ENCODE results near the gene ZNF574.
A peak's percentile ranks its signal among the peaks of the same experiment; 100 is the strongest.

The ZNF574 gene

DNA sequence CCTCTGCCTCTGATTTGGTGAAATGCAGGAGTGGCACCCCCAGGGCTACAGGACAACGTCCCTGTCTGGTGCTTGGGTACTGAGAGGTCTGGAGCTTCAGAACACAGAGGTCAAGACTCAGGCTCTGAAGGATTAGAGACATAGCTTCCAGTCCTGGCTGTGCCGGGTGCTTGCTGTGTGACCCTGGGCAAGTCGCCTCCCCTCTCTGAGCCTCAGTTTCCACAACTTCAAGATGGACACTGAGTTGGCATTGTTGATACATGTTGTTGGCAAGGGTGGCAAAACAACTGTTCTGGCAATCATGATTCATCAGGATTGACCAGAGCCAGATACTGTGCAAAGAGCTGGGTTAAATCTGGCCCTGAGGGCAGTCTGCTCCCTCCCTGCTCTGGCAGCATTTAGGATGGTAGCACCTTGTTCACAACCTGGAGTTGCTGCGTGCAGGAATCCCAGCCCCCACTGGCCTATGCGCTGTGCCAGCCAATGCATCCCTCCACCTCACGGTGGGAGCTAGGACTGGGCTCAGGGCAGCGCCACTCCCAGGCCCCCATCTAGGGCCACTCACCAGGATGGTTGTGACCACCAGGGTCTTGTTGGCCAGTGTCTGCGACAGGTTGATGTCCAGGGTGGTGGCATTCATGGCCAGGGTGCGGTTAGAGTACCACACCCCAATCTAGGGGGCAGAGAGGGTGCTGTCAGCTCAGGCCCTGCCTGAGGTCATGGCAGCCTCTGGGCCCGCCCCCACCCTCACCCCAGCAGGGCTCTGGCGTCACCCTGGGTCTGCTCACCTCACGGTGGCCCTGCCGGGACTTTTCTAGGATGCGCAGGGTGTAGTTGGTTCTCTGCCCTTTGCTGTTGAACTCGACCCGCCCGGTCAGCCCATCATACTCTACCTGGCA lies 22.7 kb upstream of the ZNF574 start:
- DNase-seq (ENCODE audit: low read depth in 2 of 3, low spot score in 2 of 3): no peak

DNA sequence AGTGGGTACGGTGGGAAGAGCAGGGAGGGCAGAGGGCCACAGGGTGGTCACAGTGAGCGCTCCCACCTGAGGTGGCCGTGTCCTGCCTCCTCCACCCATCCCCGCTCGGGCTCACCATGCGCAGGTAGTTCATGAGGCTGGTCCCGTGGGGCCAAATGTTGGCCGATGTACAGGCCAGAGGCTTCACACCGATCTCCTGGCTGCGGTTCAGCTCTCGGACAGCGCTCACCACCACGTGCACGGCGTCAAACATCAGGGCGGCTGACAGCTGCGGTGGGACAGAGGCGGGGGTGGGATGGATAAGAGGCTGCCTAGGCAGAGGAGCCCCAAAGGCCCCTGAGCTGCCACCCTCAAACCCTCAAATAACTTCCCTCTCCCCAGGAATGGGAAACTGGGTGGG lies 21.8 kb upstream of the ZNF574 start:
- no peak for DNase-seq (ENCODE audit: low read depth in 2 of 3, low spot score in 2 of 3)

DNA sequence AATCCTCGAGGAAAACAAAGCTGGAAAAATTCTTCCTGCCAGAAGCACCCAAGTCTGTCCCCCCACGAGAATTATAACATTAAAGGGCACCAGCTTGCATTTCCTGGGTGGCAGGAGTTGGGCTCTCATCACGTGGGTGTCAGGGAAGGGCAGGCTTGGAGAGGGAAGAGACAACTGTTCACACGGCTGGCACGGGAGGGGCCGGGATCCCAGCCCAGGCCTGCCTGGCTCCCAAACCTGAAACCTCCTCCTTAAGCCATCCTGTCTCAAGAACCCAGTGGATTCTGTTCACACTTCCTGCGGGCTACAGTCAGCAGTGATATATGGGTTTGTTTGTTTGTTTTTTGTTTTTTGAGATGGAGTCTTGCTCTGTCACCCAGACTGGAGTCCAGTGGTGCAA lies 18.1 kb upstream of the ZNF574 start:
- DNase-seq (ENCODE audit: low read depth in 2 of 3, low spot score in 2 of 3): no peak

DNA sequence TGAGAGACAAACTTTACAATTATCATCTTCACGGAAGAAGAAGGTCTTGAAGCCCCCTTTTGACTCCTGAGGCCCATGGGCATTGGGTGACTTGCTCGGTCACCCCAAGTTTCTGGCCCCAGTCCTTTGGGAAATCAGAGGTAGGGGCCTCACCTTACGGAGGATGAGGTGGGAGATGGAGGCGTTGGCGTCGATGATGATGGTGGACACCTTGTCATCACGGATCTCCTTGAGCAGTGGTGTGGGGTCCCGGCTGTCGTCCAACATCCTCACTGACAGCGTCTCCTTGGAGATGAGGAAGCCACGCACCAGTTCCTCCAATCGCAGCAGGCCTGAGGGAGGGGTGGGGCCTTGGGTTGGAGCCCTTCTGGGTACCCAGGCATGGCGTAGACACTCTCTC lies 16.8 kb upstream of the ZNF574 start:
- DNase-seq (ENCODE audit: low read depth in 2 of 3, low spot score in 2 of 3): no peak

DNA sequence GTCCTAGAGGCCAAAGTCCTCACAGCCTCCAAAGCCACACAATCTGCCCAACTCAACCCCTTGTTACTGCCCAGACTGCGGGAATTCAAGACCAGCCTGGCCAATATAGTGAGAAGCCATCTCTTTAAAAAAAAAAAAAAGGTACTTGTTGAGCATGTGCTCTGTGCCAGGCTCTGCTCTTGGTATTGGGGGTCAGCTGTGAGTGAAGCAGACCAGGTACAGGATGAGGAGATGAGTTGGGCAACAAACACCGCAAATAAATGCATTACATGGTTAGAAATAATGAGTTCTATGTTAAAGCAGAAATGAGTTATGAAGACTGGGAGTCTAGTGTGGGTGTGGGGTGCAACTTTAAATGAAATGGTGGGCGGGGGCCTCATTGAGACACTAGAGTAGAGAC lies 15.8 kb upstream of the ZNF574 start:
- DNase-seq (ENCODE audit: low read depth in 2 of 3, low spot score in 2 of 3): no peak

DNA sequence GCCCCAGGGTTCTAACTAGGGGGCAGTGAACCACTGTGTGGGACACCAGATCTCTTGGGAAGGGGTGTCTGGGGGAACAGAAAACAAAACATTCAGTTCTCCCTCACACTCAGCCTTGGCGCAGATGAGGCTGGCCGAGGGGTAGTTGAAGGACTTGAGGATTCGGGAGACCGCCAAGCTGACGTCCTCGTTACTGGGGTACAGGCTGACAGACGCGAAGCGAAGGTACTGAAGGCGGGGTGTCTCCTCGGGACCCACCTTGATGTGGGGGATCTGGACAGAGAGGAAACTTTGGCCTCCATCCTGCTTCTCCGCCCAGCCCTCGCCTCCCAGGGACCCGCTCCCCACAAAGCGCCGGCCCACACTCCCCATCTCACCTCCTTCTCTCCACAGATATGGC lies 13.6 kb upstream of the ZNF574 start:
- DNase-seq (ENCODE audit: low read depth in 2 of 3, low spot score in 2 of 3): no peak

DNA sequence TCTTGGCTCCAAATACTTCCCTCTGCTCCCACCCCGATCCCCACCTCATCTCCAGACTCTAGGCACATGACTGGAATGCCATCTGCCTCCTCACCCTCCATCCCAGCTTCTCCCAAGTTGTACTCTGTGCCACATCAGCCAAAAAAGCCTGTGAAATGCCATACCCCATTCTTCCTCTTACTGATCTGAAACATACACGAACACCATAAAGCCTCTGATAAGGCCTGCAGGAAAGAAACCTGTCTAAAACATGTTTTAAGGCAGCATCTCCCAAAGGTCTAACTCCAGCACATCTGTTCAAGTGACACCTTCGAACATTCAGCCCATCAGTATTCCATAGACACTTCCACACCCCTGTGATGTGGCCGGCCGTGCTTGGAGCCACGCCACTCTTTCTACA lies 11.5 kb upstream of the ZNF574 start:
- DNase-seq (ENCODE audit: low read depth in 2 of 3, low spot score in 2 of 3): no peak

DNA sequence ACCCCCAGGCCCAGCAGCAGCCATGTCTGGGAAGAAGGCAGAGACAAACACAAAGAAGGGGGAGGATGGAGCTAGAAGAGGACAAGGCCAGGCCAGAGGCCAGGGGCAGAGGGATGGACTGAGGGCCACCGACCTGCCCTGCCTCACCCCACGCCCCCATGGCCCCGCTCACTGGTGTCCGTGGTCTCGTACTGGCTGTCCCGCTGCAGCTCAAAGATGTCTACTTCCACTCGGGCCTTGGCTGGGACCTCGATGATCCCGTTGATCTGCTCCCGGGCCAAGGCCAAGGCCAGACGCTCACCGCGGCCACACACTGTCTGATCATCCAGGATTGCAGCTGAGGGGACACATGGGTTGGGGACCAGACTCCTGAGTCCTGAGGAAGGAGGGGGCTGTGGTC lies 10.9 kb upstream of the ZNF574 start:
- no peak for DNase-seq (ENCODE audit: low read depth in 2 of 3, low spot score in 2 of 3)

DNA sequence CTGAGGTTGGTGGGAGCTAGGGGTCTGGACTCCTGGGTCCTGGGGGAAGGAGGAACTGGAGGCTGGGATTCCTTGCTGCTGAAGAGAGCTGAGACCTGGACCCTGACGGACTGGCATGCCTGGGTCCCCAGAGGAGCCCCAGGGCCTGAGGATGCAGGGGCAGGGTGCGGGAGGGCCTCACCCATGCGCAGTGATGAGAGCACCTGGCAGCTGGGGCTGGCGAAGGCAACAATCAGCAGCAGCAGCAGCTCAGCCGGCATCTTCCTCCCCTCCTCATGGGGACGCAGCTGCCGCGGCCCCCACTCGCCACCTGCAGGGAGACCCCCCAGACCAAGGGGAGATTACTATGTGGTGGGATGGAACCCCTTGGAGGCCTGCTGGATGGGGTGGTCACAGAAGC lies 10.5 kb upstream of the ZNF574 start:
- DNase-seq (ENCODE audit: low read depth in 2 of 3, low spot score in 2 of 3): no peak

DNA sequence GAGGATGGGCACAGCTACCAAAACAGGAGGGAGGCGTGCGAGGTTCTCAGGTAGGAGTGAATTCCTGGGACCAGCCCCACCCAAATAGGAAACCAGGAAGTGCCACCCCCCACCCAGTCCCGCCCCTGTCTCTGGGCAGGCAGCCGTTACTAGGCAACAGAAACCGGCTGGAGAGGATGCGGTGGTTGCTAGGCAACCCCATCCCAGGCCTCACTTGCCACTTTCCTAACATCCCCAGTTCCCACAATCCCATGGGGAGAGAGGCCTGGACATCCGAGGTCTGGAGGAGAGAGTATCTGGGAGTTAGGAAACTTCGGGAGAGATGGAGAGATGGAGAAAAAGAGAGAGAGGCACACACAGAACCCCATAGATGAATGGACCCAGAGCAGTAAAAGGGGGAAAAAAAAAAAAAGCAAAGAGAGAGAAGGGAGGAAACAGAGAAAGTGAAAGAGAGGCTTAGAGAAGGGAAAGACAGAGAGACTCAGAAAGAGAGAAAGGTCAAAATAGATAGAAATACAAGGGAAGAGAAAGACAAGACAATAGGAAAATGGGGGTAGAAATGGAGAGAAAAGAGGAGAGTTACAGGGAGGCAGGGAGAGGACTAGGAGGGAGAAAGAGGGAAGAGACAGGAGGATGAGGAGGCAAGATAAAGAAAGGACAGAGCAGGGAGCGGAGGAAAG lies 9.8 kb upstream of the ZNF574 start:
- no peak for DNase-seq (ENCODE audit: low read depth in 2 of 3, low spot score in 2 of 3)

DNA sequence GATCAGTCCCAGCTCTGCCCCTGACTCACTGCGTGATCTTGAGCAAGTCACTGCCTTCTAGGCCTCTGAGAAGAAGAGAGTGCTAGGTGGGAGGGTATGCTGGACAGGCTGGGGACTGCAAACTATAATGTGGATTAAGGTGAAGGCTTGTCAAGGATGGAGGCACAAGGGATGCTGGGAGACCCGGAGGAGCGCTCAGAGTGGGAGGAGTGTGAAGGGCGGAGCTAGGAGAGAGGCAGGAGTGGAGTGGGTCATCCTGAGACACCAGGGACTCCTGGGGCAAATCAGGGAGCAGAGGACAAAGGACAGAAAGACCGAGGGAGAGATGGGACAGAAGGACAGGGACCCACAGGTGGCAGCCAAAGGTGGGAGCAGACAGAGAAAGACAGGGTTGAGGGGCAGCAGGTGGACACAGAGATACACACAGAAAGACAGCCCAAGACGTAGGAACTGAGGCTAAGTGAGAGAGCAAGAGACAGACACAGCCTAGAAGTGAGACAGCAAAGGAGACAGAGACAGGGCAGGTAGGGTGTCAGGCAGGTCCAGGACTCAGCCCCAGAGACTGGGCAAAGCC lies 8.6 kb upstream of the ZNF574 start:
- DNase-seq (ENCODE audit: low read depth in 2 of 3, low spot score in 2 of 3): no peak

DNA sequence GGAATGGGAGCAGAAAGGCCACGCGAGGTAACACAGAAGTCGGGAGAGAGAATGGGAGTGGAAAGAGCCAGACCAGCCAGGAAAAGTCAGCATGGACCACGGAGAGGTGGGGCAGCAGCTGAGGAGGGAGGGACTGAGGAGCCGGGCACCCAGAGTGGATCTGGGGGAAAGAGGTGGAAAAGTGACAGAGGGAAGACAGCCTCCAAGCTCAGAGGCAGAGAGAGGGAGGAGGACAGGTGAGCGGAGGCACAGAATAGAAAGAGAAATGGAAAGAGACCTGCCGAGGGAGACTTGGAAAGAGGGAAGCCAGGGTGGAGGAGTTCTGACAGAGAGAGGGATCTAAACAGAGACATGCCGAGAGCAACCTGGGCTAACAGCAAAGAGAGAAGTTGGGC lies 7.6 kb upstream of the ZNF574 start:
- DNase-seq (ENCODE audit: low read depth in 2 of 3, low spot score in 2 of 3): no peak

DNA sequence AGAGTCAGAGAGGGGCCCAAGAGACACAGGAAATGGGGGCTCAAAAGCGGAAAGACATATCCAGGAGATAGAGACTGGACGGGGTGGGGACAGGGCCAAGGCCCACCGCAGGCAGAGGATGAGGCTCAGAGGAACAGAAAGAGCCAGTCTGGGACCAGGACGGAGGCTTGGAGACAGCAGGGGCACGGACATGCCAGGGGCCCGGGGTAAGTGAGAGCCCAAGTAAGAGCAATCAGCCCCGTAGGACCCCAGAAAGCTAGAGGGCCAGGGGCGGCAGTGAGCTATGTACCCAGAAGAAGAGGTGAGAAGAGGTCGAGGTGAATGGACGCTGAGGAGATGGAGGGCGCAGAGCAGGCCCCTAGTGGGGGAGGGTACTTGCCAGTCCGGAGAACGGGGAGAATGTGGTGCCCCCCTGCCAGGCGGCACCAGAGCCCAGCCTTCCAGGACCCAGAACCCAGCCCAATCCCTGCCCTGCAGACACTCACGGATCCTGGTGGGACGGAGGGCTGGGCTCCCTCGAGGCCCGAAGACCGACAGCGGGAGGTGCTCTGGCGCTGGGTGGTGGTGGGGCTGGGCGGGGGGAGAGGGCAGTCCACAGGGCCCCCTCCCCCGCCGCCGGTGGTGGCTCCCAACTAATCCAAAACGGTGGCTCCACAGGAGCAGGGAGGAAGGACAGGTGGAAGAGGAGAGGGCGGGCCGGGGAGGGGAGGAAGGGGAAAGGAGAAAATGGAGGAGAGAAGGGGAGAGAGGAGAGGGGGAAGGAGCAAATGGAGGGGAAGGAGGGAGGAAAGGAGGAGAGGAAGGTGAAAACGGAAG lies 7.0 kb upstream of the ZNF574 start:
- DNase-seq (ENCODE audit: low read depth in 2 of 3, low spot score in 2 of 3): no peak

DNA sequence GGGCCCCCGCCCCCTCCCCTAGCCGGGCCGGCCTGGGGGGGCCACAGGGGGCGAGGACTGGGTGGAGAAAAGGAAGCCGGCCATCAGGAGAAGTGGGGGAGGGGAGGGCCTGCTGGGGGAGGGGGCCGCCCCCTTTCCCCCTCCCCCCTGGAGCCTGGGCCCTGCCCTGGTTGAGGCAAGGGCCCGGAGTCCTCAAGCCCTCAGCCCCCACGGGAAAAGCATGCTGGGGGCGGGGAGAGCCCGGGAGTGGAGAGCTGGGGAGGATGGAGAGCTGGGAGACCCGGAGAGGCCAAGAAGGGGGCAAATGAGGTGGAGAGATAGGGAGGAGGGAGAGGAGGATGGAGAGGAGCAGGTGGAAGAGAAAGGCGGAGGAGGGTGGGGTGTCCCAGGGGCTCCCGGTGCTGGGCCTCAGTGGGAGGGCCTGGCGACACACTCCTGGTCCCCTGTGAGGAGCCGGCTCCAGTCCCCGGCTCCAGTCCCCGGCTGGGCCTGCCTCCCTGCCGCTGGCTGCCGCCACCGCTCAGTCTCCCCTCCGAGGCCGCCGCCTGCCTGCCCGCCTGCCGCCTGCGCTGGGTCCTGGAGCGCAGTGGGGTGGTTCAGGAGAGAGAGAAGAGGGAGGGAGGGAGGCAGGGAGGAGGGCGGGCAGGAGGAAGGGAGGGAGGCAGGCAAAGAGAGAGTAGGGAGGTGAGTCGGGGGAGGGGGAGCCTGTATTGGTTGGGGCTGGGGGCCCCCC lies 6.2 kb upstream of the ZNF574 start, which contains the start of gene GRIK5:
Gene GRIK5, minus strand, starts transcription at position 588 of the 733 bp plus-strand sequence. CDS start 4,436 bp downstream, outside the sequence.
- DNase-seq (ENCODE audit: low read depth in 2 of 3, low spot score in 2 of 3): no peak

DNA sequence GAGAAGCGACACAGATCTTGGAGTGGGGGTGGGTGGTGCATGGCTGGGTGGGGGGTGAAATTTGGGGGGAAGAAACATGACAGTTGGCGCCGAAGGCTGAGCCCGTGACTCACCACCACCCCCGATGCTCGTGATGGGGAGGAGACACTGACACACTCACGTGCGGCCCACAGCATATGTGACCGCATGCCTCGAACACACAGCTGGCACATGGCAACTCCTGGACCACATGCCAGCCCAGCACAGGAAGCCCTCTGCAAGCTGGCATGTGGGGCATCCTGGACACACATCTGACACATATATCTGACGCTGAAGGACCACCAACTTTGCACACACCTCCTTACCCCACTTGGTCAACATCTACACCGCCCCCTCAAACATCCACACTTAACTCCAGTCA lies 4.7 kb upstream of the ZNF574 start:
- DNase-seq (ENCODE audit: low read depth in 2 of 3, low spot score in 2 of 3): no peak

DNA sequence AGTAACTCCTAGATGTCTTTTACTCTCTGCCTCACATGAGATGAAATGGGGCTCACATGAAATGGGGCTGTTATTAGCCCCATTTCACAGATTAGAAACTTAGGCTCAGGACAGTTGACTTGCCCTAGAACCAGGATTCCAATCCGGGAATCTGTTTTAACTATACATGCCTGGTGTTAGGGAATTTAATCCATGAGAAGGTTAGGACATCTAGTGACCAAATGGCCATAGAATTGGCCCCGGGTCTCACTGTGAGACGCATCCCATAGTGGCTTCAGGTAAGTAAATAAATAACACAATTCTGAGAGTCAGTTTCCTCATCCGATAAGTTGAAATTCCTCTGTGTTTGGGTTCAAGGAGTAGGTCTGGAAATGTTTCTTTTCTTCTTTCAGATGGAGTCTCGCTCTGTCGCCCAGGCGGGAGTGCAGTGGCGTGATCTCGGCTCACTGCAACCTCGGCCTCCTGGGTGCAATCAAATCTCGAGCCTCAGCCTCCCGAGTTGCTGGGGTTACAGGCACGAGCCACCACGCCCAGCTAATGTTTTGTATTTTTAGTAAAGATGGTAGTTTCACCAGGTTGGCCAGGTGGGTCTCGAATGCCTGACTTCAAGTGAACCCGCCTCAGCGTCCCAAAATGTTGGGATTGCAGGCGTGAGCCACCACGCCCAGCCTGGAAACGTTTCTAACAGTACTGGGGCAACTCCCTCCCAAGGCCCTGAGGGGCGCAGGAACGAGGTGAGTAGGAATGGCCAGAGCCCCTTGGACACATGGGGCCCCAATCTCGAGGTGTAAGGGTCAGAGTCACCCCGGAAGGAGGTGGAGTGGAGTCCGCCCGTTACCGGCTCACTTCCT lies 1.2 kb upstream of the ZNF574 start:
- peak in 1 of 3 experiments; percentile 18 for DNase-seq (ENCODE audit: low read depth in 2 of 3, low spot score in 2 of 3)

DNA sequence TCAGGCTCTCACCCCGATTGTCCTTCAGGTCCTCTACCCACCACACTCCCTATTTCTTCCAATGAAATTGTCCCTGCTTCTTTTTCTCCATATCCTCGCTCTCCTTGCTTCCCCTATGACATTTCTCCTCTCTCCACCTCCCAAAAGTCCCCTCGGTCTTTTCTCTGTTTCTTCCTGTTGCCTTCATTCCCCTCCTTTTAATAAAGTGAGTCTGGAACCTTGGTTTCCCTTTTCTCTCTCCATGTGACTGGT lies 676 bp upstream of the ZNF574 start:
- no peak for DNase-seq (ENCODE audit: low read depth in 2 of 3, low spot score in 2 of 3)

DNA sequence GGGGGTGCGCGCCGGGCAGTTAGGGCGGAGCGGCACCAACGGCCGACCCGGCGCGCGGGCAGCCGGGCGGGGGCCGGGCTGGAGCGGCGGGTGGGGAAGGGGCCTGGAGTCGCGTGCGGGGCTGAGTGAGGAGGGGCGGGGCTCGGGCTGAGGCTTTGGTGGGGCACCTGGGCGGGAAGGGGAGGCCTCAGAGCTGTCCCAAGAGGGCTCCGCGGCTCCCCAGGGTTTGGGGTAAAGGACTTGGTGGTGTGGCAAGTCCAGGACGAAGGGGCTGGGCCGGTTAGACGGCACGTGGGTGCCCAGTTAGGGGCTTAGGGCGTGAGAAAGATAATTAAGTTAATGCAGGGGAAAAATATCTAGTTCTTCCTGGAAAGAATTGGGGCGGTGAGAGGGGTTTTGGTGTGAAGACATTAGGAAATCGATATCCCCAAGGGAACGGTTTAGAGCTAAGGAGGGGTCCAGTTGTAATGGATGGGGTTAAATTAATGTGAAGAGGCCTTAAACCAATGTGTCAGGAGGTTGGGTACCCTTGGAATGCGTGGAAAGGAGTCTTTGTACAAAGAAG lies 496 bp downstream of the ZNF574 start:
- DNase-seq (ENCODE audit: low read depth in 2 of 3, low spot score in 2 of 3): peak in 1 of 3 experiments; percentile 18

DNA sequence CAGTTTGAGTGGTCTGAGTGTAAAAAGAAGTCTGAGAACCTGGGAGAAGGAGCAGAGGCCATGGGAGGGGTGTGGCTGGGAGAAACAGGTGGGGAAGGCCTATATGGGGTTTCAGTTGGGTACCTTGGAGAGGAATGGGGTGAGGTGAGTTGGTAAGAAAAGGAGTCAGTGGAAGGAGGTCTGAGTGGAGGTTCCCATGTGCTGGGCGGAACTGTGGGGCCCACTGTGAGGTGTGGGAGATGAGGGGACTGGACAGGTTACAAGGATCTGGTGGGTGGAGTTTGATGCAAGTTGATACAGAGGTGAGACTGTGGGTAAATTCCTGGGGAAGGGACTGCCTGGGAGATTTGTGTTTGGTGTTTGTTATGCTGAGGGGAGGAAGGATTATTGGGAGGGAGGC lies 2.1 kb downstream of the ZNF574 start:
- DNase-seq (ENCODE audit: low read depth in 2 of 3, low spot score in 2 of 3): no peak

All from activated CD8-positive, alpha-beta memory T cell treated with anti-CD3 and anti-CD28 coated beads for 48 hours (primary cell).